Daoy (cell line): ENCODE data around the gene PHEX. TPM values are rescaled to one million over a fixed set of nuclear protein-coding genes. Genes with fewer than 3 reads are reported as not detected.
"Not testable (repeated sequence)": the region's sequence is repeated elsewhere in the genome, so short reads cannot be mapped to it uniquely, and the experiment has no call there.

Experiments
- DNase-seq: peaks from one replicate; pipeline ENCODE4 v3.0.0-alpha.2; 2015; ENCODE audit warnings: low read depth
- total RNA-seq: library from RNA; depleted of rRNA; stranded (reverse); fragments of >200 nt; shearing (Covaris generic); gene quantifications from 2 replicates; pipeline ENCODE4 v1.2.3, GENCODE V29; 2014; rRNA removed

Gene PHEX
- total RNA-seq, 1 experiment from 2014 or later, result 1.1 TPM

DNA sequence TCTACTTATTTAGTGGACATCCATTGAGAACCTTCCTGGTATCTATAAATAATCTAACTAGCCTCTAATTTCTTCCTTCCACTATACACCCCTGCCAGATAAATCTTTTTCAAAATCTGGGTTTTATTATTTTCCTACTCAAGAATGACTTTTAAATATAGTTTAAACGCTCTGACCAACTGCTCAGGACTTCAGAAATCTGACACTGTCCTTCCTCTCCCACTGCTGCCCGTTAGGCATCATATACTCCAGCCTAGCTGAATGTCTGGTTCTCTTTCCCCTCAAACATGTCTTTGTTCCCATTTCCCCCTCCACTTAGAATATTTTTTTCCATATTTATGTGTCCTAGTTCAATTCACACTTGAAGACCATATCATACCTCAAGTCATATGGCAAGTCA, 205.4 kb downstream of the PHEX start:
- no peak for DNase-seq

DNA sequence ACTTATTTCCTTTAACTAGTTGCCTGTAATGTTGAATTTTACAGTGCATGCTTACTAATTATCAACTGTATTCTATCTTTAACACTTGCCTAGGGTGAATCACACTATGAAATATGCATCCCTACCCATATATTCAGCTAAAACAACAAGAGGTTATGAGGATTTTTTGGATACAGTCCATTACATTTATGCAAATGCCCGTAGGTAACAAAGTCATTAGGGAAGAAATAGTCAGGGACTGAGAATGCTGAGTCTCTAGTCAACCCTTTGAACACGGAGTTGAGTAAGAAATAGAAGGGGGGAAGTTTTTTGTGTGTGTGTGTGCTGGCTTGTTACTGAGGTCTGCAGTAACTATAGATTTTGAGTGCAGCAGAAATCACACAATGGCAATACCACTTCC, 214.5 kb downstream of the PHEX start:
- DNase-seq, result peak; percentile 41

- peak; percentile 5 for DNase-seq
Observed at GRCh38 chrX:22247169-22247568, 215.0 kb downstream of the PHEX start.

- no peak for DNase-seq
Observed at GRCh38 chrX:22248401-22248800, 216.3 kb downstream of the PHEX start.

- DNase-seq, result peak; percentile 7
Observed at GRCh38 chrX:22249371-22249770, 217.2 kb downstream of the PHEX start.

DNA sequence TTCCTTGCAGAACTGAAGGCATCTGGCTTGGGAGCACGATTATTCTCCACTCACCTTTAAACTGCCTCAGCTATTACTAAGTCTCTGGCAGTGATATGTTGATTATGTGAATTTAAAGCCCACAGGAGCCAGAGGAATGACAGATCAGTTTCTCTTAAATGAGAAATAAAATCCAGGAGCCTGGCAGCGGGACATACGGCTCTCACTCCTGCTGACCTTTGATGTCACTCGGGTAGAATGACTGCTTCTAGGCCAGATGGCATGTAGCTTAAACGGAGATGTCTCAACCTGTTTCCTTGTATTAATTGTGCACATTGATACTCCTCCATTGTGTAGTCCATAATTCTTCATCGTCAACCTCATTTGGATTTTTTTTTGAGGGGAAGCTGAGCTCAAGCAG, 236.6 kb downstream of the PHEX start:
- DNase-seq, result no peak

GRCh38 chrX:22272613-22273012, 240.5 kb downstream of the PHEX start, which contains the start of gene CBLL2:
CBLL2 (plus strand) TSS chrX:22272913; CDS start chrX:22272992, 79 bp downstream.
- no peak for DNase-seq

GRCh38 chrX:22273714-22274317, 241.7 kb downstream of the PHEX start:
- DNase-seq, result no peak

- no peak for DNase-seq
Observed at GRCh38 chrX:22276781-22277180, 244.7 kb downstream of the PHEX start.

- no peak for DNase-seq
Observed at GRCh38 chrX:22278375-22278774, 246.2 kb downstream of the PHEX start.

DNA sequence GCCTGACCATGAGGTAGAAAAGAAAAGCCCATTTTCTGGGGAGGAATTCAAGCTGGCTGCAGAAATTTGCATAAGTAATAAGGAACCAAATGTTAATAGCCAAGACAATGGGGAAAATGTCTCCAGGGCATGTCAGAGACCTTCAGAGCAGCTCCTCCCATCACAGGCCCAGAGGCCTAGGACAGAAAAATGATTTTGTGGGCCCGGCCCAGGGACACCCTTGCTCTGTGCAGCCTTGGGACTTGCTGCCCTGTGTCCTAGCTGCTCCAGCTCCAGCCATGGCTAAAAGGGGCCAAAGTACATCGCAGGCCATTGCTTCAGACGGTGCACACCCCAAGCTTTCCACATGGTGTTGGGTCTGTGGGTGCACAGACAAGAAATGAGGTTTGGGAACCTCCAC, 257.1 kb downstream of the PHEX start:
- not testable (repeated sequence) for DNase-seq

GRCh38 chrX:22296871-22297270, 264.7 kb downstream of the PHEX start:
- no peak for DNase-seq

GRCh38 chrX:22300130-22300529, 268.0 kb downstream of the PHEX start:
- DNase-seq, result peak; percentile 46

Other genes with a start within 250 kb of the PHEX start
- 5.2 and 5.5 TPM in 2 replicates for gene MBTPS2, start 192.7 kb upstream of the PHEX start, total RNA-seq
- gene YY2, start 176.3 kb upstream of the PHEX start, total RNA-seq, result 0.03 and 0.11 TPM in 2 replicates
- 344 and 384 TPM in 2 replicates for gene SMS, start 91.6 kb upstream of the PHEX start, total RNA-seq
- not detected in 2 replicates for gene CBLL2, start 240.6 kb downstream of the PHEX start, total RNA-seq